Measurements from ENCODE around the gene AFDN. TPM values are rescaled to one million over a fixed set of nuclear protein-coding genes. Genes with fewer than 3 reads are reported as not detected.

The AFDN gene
- total RNA-seq, 4 donors from 2014 or later, result 148 to 371 (median 204) TPM

DNA sequence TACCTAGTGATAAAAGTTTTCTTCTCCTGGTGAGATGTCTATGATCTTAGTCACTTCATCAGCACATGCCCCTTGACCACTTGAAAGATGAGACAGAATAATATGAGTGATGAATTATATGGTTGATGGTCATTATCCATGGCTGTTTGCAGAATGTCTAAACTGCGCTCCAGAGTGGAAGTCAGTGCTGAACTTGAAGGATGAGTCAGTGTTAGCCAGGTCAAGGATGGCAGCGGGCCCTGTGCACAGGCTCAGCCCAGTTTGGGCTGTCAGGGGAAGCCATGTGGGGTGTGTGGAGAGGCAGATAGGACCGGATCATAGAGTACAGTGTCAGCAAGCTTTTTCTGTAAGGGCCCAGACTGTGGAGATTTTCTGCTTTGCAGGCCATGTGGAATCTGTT lies 103.6 kb downstream of the AFDN start:
- in situ Hi-C loops (cut with MboI; ENCODE audit: low pct_ligation_motif_present in 1 of 4, low pct_unique_long_range_greater_than_20kb in 1 of 4, low sequenced_read_pairs in 3 of 4) (no loop called here), intact Hi-C loops (cut with DNase I; ENCODE audit: low total_unique reads) (no loop called here)
- whole genome bisulfite sequencing, 2 donors (ENCODE audit: low coverage in 1 of 2), result 83 to 93% methylated on average over 2 to 3 of the region's 3 CpGs
- Histone ChIP-seq H3K27me3 (no peaks in the 10 kb centered on the region), H3K36me3 (peaks cover 0 to 7% (median 2%) of the 10 kb centered on the region in 4 donors), H3K9me3 (no peaks in the 10 kb centered on the region), H3K27ac (no peak overlapping the region), H3K4me1 (peaks cover 0 to 40% (median 20%) of the 10 kb centered on the region in 4 donors), H3K4me3 (no peak overlapping the region)
- DNase-seq, result no peak
- no peak for TF ChIP-seq POLR2AphosphoS5 (IDR thresholded peaks at IDR 0.05)
- TF ChIP-seq, protein P1, sequence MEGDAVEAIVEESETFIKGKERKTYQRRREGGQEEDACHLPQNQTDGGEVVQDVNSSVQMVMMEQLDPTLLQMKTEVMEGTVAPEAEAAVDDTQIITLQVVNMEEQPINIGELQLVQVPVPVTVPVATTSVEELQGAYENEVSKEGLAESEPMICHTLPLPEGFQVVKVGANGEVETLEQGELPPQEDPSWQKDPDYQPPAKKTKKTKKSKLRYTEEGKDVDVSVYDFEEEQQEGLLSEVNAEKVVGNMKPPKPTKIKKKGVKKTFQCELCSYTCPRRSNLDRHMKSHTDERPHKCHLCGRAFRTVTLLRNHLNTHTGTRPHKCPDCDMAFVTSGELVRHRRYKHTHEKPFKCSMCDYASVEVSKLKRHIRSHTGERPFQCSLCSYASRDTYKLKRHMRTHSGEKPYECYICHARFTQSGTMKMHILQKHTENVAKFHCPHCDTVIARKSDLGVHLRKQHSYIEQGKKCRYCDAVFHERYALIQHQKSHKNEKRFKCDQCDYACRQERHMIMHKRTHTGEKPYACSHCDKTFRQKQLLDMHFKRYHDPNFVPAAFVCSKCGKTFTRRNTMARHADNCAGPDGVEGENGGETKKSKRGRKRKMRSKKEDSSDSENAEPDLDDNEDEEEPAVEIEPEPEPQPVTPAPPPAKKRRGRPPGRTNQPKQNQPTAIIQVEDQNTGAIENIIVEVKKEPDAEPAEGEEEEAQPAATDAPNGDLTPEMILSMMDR (IDR thresholded peaks at IDR 0.05), result no peak
- no peak for TF ChIP-seq POLR2A (IDR thresholded peaks at IDR 0.05)
- TF ChIP-seq EP300 (IDR thresholded peaks at IDR 0.05; ENCODE audit: low read depth), result no peak

DNA sequence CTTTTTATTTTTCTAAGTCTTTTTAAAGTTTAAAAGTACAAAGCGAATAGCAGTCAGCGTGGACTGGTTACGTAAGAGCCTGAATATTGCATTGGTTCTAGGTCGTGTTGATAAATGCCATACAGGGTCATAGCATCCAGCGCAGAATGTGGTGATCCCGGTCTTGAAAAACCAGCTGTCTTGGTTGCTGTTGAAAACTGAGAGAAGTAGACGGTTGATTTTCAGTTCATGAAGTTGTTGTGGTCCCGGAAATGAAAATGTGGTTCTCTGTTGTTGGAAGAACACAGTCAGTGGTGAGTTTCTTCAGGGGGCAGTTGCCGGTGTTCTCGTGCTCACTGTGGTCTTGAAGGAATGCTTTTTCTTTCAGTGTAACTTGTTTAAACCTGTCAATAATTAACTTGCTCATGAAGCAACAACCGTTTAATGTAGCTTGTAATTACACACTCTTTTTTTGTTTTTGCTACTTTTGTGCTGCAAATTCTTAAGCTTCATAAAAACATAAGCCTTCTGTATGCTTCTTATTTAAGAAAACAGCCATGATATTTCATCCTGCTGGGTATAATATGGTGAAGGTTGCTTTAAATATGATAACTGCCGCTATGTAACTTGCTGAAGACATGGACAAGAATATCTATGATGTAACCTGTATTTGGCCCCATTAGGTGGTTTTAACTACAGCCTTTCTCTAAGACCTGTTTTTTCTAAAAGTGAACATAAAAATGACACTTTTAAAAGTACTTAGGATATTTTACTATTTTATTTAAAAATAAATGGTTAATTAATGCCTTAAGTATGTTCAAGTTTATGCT lies 106.0 kb downstream of the AFDN start:
- in situ Hi-C loops (cut with MboI; ENCODE audit: low pct_ligation_motif_present in 1 of 4, low pct_unique_long_range_greater_than_20kb in 1 of 4, low sequenced_read_pairs in 3 of 4), result no loop called here
- intact Hi-C loops (cut with DNase I; ENCODE audit: low total_unique reads), result no loop called here
- no peaks in the 10 kb centered on the region for H3K27me3 ChIP-seq
- no peaks in the 10 kb centered on the region for H3K9me3 ChIP-seq
- H3K4me1 ChIP-seq, result peaks cover 0 to 63% (median 27%) of the 10 kb centered on the region in 4 donors
- no peak for TF ChIP-seq POLR2A (IDR thresholded peaks at IDR 0.05)
- TF ChIP-seq EP300 (IDR thresholded peaks at IDR 0.05; ENCODE audit: low read depth), result no peak
- TF ChIP-seq, protein P1 (IDR thresholded peaks at IDR 0.05), result no peak
- peak in 1 of 3 donors; percentile 27 for TF ChIP-seq POLR2AphosphoS5 (IDR thresholded peaks at IDR 0.05)
- H3K4me3 ChIP-seq, result peak overlapping the region in 3 of 4 donors; percentile 5 to 32 (median 11)
- 44 to 48% methylated on average over 5 to 12 of the region's 12 CpGs for WGBS, 2 donors (ENCODE audit: low coverage in 1 of 2)
- peak; percentile 49 for DNase-seq
- H3K36me3 ChIP-seq, result peaks cover 0 to 4% (median 0%) of the 10 kb centered on the region in 4 donors
- H3K27ac ChIP-seq, result peak overlapping the region; percentile 57 to 83 (median 78)

DNA sequence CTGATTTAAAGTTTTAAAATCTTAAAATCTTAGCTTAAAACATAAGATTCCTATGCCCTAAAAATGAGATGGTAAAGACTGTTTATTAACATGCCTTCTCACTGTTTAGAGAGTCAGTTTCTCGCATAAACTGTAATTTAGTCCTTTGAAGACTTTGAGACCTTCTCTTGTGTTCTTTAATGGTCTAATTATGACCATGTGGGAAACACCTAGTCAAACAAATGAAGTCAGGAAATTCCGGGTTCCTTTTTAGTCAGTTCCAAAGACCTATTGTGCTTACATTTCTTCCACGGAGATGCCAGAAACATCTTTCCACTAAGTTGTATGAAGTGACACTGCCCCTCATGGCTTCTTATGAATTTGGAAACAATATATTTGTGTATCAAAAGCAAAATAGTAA lies 106.6 kb downstream of the AFDN start:
- Histone ChIP-seq H3K27ac (peak overlapping the region; percentile 57 to 83 (median 78)), H3K27me3 (no peaks in the 10 kb centered on the region), H3K9me3 (no peaks in the 10 kb centered on the region), H3K4me1 (peaks cover 0 to 67% (median 32%) of the 10 kb centered on the region in 4 donors), H3K36me3 (peaks cover 0 to 4% (median 0%) of the 10 kb centered on the region in 4 donors), H3K4me3 (peak overlapping the region in 3 of 4 donors; percentile 5 to 32 (median 11))
- intact Hi-C loops (cut with DNase I; ENCODE audit: low total_unique reads), result no loop called here
- no peak for DNase-seq
- in situ Hi-C loops (cut with MboI; ENCODE audit: low pct_ligation_motif_present in 1 of 4, low pct_unique_long_range_greater_than_20kb in 1 of 4, low sequenced_read_pairs in 3 of 4), result no loop called here
- 16 to 42% methylated on average over 3 of the region's 3 CpGs for WGBS, 2 donors (ENCODE audit: low coverage in 1 of 2)
- TF ChIP-seq EP300 (IDR thresholded peaks at IDR 0.05; ENCODE audit: low read depth) (no peak), POLR2AphosphoS5 (IDR thresholded peaks at IDR 0.05) (peak in 2 of 3 donors; percentile 7 to 15)

DNA sequence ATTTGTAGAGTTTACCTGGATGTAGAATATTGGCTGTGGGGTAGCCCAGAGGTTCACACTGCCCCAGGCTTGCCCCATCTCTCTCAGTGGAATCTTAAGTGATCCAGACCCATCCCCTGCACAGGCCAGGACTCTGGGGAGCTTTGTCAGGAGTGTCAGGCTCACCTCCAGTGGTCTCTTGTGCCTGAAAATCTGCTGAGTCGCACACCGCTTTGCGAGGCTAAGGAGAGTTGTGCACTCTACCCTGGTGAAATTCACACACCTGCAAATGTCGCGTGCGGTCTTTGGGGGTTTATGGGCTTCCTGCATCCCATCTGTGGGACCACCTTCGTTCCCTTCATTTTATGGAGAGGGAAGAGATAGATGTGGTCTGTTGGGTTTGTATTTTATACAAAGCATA lies 107.1 kb downstream of the AFDN start:
- 60% methylated on average over 7 of the region's 7 CpGs; no CpG with 5 or more reads in 1 of the 2 donors for WGBS, 2 donors (ENCODE audit: low coverage in 1 of 2)
- DNase-seq, result no peak
- Histone ChIP-seq H3K27ac (peak overlapping the region; percentile 57 to 83 (median 78)), H3K4me3 (peak overlapping the region in 1 of 4 donors; percentile 5), H3K36me3 (peaks cover 0 to 4% (median 0%) of the 10 kb centered on the region in 4 donors), H3K4me1 (peaks cover 3 to 70% (median 33%) of the 10 kb centered on the region in 4 donors), H3K9me3 (no peaks in the 10 kb centered on the region), H3K27me3 (no peaks in the 10 kb centered on the region)
- TF ChIP-seq EP300 (IDR thresholded peaks at IDR 0.05; ENCODE audit: low read depth) (no peak), POLR2A (IDR thresholded peaks at IDR 0.05) (no peak), POLR2AphosphoS5 (IDR thresholded peaks at IDR 0.05) (no peak)
- TF ChIP-seq, protein P1 (IDR thresholded peaks at IDR 0.05), result no peak
- intact Hi-C loops (cut with DNase I; ENCODE audit: low total_unique reads), result no loop called here
- in situ Hi-C loops (cut with MboI; ENCODE audit: low pct_ligation_motif_present in 1 of 4, low pct_unique_long_range_greater_than_20kb in 1 of 4, low sequenced_read_pairs in 3 of 4), result no loop called here
